SK-MEL-5 (cell line): ENCODE data around the gene RTCA. TPM values are rescaled to one million over a fixed set of nuclear protein-coding genes. Genes with fewer than 3 reads are reported as not detected.
"Not testable (repeated sequence)": the region's sequence is repeated elsewhere in the genome, so short reads cannot be mapped to it uniquely, and the experiment has no call there.

Experiments
- DNase-seq: peaks from one replicate; pipeline ENCODE4 v3.0.0-alpha.2; 2016; ENCODE audit warnings: low read depth, low spot score
- in situ Hi-C: cut with HindIII; loops from 2 replicates; pipeline ENCODE4 v1.10.0; 2016; ENCODE audit warnings: low sequenced_read_pairs, high pct_unique_total_duplicates, low pct_unique_long_range_greater_than_20kb
- polyA plus RNA-seq, 2 experiments: library from polyadenylated mRNA; depleted of rRNA; stranded (reverse); fragments of >200 nt; gene quantifications; 2 replicates each; pipeline ENCODE4 v1.2.3, GENCODE V29; 2015
- total RNA-seq: library from RNA; depleted of rRNA; stranded (reverse); fragments of >200 nt; shearing (Covaris generic); gene quantifications from 2 replicates; pipeline ENCODE4 v1.2.3, GENCODE V29; 2014; rRNA removed

The RTCA gene
- 48.7 and 53.2 TPM in 2 replicates for total RNA-seq
- 39.2 and 42.8 TPM in 2 replicates for polyA plus RNA-seq (2015; cell fraction: cytosol; rRNA removed)
- polyA plus RNA-seq (2015; cell fraction: nucleus; rRNA removed), result 38.0 and 42.2 TPM in 2 replicates

DNA sequence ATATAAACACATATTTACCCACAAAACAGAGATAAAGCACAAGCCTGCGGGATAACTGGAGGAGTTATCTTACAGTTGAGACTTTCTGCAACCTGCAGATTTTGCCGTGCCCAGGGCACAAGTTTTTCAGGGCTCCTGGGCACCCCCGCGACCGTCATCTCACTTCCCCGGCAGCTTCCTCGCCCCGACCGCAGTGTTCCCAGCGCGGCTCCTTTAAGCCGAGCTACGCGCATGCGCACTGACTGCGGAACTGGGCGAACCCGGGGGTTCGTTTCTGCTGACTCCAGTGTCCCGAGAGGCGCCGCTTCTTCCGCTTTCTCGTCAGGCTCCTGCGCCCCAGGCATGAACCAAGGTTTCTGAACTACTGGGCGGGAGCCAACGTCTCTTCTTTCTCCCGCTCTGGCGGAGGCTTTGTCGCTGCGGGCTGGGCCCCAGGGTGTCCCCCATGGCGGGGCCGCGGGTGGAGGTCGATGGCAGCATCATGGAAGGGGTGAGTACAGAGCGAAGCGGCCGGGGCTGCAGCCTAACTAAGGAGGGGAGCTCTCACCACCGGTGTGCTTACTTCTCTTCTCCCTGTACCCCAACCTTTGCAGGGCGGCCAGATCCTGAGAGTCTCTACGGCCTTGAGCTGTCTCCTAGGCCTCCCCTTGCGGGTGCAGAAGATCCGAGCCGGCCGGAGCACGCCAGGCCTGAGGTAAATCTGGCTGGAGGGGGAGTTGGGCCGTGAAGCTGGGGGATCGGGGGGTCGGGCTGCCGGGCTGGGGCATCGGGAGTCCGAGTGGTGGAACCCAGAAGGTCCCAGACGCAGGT, at the start of gene RTCA:
TSS of gene RTCA (plus strand) at position 286 of the 810 bp plus-strand sequence. CDS start at position 446, 160 bp downstream.
- in situ Hi-C loops, result no loop called here
- peak; percentile 93 for DNase-seq

DNA sequence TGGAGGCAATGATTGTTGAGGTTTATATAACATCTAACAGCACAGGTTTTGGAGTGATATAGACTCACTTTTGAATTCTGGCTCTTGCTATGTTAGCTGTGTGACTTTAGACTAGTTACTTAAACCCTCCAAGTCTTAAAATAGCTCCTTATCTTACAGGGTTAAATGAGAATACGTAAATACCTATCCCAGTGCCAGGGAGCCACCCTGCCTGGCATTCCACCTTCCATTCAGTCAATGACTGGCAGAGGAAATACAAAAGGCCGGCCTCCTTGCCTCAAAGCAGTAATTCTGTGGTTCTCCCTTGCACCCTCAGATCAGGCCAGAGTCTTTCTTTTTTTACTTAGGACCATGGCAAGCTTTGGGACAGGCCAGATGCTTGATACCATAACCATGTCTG, 48.2 kb upstream of the RTCA start:
- no peak for DNase-seq
- in situ Hi-C loops, result no loop called here

DNA sequence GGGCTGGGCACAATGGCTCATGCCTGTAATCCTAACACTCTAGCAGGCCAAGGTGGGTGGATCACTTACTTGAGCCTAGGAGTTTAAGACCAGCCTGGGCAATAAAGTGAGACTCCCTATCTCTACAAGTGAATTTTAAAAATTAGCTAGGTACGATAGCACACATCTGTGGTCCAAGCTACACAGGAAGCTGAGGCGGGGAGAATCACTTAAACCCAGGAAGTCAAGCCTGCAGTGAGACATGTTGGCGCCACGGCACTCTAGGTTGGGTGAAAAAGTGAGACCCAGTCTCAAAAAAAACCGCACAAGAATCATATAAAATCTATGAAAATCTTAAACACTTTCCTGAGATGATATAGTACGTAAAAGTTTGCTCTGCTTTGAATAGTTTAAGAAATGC, 46.6 kb upstream of the RTCA start:
- in situ Hi-C loops, result no loop called here

DNA sequence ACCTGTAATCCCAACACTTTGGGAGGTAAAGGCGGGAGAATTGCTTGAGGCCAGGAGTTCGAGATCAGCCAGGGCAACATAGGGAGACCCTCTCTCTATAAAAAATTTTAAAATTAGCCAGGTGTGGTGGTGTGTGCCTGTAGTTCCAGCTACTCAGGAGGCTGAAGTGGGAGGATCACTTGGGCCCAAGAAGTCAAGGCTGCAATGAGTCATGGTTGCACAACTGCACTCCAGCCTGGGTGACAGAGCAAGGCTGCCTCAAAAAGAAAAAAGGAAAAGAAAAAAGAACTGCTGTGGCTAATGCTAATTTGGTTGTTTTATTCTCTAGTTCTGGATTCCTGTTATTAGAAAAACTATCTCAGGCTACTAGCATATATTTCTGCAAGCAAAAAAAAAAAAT, 46.1 kb upstream of the RTCA start:
- DNase-seq, result no peak
- in situ Hi-C loops, result no loop called here

More for the DNA sequence above, 46.6 kb upstream of the RTCA start:
- DNase-seq, result no peak

DNA sequence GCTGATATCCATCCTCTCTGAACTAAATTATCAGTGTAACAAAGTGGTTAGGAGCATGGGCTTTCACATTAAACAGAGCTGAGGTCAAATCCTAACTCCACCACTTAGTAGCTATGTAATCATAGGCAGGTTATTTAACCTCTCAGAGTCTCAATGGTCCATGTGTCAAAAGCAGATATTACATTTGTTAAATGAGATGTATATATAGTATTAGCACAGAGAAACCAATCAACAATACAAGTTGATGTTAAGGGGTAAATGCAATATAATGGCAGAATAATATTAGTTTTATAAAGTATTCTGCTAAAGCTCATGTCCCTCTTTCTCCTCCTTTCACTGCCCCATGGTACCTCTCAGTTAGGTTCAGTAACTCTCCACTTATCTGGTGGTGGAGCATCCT, 43.6 kb upstream of the RTCA start:
- DNase-seq, result no peak
- in situ Hi-C loops, result no loop called here

DNA sequence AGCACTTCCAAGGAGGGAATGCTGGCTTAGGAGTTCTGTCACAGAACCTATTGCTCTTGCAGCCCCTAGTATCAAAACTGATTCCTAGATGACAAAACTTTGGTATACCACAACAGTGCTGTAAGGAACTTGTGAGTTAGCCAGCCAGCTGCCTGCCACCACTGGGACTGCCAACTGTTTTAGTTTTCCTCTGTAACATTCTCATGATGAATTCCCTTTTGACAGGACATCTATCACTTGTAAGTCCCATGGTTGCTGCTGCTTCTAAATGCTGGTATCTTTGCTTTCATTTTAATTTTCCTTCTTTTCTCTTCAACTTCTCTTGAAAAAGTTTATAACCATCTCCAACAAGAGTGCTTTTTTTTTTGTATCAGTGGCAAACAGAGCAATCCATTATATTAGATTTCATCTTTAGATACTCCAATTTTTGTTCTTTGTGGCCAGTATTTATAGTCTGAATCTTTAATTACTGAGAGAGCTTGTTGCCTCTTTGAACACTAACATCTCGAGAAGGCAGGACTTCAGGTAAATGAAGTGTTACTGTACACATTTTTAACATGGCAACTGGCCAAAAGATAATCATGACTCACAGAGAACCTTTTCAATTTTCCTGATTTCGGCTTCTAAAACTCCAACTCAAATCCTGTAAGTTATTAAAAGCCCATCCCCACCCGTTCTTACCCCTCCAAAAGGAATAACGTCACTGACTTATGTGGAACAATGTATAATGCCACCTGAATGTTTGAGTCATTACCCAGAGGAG, 36.2 kb upstream of the RTCA start:
- DNase-seq, result no peak
- in situ Hi-C loops, result no loop called here

DNA sequence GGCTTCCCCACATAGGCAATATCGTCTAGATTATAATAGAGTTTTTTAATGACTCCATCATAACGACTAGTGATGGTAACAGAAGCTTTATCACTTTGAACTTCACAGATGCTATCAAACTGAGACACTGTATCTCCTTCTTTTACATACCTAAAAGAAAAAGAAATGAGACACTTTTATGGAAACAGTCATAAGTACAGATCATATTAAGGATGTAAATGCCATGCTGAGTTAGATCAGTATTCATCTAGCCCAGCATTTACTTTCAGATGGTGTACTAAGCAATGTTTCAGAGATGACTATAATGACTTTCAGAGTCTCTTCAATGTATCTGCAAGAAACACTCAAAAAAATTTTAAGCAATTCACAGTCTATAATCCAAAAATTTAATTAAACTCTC, 35.3 kb upstream of the RTCA start:
- in situ Hi-C loops, result no loop called here
- DNase-seq, result no peak

DNA sequence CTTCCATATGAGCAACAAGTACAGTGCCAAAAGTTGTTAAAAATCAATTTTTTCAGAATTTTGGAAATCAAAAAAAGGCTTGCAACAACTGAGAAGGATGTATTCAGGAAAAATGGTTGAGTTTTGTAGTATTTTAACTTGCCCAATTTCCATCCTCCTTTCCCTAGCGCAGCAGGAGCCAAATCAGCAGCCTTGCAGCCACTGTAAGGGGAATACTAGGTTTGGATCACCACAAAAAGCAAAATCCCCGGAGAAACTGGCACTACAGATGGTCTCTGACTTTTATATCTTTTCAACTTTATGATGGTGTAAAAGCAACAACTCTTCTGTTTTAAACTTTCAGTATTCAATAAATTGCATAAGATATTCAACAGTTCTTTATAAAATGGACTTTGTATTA, 34.3 kb upstream of the RTCA start:
- no peak for DNase-seq
- in situ Hi-C loops, result no loop called here

DNA sequence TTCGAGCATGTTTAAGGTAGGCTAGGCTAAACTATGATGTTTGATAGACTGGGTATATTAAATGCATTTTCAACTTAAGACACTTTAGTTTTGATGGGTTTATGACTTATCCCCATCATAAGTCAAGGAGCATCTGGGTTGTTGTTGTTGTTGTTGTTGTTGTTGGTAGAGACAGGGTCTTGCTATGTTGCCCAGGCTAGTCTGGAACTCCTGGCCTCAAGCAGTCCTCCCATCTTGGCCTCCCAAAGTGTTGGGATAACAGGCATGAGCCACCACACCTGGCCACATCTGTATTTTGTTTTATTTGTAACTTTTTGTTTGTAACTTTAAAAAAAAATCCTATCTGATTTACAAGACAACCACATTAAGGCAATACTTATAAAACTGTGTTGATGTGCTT, 33.9 kb upstream of the RTCA start:
- in situ Hi-C loops, result no loop called here
- DNase-seq, result no peak

DNA sequence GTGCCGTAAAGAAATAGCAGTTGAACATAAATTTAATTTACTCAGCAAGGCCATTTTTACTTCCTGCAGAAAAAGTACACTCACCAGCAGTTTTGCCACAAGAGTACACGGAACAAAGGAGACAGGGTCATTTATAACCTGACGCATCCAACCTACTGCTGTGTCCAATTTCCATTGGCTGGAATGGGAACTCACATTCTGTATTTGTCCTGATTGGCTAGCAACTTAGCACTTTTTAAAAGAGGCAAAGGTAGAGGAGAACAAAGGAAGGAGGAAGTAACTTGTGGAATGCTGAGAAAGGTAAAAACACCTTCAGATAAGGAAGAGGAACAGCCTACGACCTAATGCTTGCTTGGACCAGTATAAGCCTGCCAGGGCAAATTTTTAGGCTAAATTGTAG, 32.5 kb upstream of the RTCA start:
- DNase-seq, in situ Hi-C loops: not testable (repeated sequence)

DNA sequence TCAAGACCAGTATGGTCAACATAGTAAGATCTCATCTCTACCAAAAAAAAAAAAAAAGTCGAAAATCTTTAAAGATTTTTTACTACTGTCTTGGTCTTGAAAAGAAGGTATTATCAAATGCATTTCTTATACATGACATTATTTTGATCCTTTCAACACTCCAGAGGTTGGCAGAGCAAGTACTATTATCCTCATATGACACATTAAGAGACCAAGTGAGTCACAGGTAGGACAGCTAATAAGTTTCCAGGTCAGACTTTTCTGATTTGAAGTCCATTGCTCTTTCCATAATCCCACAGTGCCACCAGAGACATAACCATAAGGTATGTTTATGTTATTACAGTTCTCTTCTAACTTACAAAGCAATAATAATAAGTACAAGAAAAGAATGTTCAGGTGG, 31.6 kb upstream of the RTCA start:
- DNase-seq, result no peak

DNA sequence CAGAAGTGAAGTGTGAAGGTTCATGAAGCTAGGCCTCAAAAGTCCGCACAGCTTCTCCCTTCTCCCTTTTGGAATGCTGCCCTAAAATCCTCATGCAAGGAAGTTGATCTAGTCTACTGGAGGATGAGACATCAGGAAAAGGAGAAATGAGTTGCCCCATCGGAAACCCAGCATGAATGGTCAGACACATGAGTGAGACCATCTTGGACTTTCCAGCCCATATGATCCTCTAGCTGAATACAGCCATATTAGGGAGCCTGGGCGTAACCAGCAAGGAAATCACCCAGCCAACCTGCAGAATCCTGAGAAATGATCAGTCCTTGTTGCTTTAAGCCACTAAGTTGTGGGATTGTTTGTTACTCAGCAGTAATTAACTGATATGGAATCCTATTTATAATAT, 28.9 kb upstream of the RTCA start:
- DNase-seq, result no peak
- in situ Hi-C loops, result no loop called here

More for the DNA sequence above, 31.6 kb upstream of the RTCA start:
- in situ Hi-C loops, result no loop called here

DNA sequence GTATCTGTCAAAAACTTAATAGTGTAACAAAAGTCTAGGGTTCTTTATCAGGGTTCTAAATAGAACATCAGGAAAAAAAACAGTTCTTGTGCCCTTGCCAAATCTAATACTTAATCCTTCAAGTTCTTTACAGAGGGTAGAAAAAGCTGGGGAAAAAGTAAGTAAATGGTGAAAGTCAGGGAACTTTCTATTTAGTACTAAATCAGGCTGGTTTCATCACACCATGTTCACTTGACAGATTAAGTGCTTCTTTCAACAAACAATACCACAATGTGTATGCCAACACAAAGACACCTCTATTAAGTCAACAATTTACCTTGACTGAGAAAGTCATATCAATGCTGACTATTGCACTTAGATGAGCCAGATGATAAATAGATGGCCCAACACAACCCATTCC, 26.1 kb upstream of the RTCA start:
- in situ Hi-C loops, result no loop called here
- no peak for DNase-seq

DNA sequence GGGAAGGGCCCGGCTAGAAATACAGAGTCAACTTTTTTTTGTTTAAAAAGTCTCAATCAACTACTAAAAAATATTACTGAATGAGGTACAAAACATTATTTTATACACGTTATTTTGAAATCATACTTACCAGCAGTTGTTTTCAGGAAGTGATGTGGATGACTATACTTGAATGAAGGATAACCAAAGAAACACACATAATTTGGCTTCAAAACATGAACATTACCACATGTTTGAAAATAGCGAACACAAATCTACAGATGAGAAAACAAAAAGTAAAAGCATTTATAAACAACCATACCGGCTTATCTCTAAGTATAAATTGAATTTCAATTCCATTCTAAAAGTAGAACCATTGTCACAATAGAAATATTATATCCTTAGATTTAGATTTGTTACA, 25.4 kb upstream of the RTCA start:
- in situ Hi-C loops, result no loop called here

DNA sequence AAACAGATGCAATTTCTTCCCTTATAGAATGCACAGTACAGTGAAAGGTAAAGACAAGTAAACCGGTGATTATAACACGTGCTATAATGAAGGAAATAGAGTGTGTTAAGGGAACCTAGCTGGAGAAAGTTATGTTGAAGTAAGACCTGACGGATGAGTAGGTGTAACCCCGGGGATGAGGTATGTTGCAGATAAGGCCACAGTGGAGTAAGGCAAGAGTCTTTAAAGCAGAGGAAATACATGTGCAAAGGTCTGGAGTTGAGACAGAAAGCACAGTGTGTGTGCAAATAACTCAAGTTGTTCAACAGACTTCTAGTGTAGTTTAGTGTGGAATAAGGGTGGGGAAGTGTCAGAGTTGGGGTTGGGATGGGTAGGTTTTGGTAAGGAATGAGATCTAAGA, 19.3 kb upstream of the RTCA start:
- in situ Hi-C loops, result no loop called here
- no peak for DNase-seq

More for the DNA sequence above, 25.4 kb upstream of the RTCA start:
- no peak for DNase-seq

DNA sequence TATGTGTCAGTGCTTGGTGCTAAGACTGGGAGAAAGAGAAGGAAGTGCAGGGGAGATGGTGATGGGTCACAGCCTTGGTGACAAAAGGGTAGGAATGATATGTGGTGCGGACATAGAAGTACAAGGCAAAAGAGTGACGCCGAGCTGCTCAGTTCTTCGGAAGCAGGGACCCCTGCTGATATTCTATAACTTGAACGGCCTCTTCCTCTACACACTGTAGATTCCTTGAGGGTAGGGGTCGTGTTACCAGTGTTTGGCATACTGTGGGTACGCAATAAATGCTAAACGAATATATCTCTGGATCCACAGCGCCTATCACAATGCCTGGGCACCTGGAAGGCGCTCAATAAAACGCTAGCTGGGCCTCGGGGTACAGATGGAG, 16.9 kb upstream of the RTCA start:
- in situ Hi-C loops, result no loop called here
- no peak for DNase-seq

DNA sequence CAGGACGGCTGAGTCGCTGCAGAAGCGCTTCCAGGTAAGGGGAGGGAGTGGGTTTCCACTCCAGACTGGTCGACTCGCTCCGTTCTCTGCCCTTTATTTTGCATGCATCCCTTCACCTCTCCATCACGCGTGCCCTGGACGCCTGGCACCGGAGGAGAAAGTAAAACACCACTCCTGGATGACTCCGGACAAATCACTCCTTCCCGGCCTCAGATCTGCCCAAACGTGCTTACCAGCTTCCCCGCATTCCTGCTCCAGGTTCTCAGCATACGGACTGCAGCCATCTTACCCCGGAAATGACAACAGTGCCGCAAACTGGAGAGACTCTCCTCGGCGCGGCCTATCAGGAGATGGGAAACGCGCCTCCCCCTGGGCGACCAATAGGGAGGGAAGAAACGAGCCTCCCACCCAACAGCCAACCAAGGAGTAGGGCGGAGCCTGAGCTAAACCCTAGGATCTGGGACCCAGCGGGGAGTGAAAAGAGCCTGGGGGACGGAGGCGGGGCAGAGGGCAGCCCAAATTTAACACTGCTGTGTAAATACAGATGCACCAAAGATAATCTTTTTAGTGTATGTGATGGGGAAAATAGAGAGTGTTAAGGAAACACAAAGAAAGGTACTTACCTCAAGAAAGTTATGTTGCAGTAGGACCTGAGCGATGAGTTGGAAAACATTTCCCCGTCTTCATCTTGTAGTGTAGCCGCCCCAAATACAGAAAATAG, 16.3 kb upstream of the RTCA start, which contains the start of gene DBT:
TSS of gene DBT (minus strand) at position 298 of the 721 bp plus-strand sequence. CDS start at position 284, 14 bp downstream.
- peak; percentile 95 for DNase-seq
- in situ Hi-C loops, result no loop called here

DNA sequence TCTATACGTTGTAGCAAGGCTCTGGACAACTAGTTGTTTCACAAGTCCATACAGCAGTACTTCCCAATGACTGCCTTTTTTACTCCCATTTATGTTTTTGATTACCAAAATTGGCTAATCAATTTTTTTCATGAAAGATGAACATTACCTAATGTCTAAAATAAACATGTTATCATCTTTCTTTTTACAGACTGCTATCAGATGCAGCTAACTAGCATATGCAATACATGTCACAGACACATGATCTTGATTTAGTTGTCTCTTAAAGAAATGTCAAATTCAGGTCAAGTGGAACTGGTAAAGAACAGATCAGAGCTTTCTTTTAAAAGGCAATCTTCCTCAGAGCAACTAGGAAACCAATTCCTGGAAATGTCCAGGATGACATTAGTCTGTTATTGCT, 15.8 kb upstream of the RTCA start:
- in situ Hi-C loops, result no loop called here

More for the DNA sequence above, 15.8 kb upstream of the RTCA start:
- peak; percentile 8 for DNase-seq
